ENCODE results near the gene STPG2. TPM values are rescaled to one million over a fixed set of nuclear protein-coding genes. Genes with fewer than 3 reads are reported as not detected.

STPG2 gene
- total RNA-seq, 2 donors from 2014 or later = 0.19 TPM; not detected in 1

DNA sequence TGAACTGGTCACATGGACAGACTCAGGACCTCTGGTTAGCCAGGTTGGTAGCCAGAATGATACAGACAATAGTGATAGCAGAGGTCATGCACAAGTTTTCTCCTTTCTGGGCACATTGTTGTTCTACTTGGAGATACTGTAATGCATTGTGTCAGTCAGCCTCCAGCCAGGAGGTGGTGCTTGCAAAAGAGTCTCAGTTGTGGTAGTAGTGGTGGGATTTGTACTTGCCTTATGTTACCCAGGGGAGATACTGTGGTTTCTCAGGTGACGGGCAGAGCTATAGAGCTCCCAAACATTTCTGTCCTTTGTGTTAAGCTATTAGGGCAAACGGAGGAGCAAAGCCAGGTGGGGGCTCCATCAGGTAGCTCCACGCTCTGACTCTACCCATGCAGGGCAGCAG lies 190.5 kb downstream of the STPG2 start:
- no peaks in the 10 kb centered on the region for H3K4me1 ChIP-seq
- H3K9me3 ChIP-seq = no peaks in the 10 kb centered on the region
- no peak overlapping the region for H3K27ac ChIP-seq
- no peak overlapping the region for H3K4me3 ChIP-seq
- intact Hi-C loops (cut with DNase I) = no loop called here
- DNase-seq = no peak
- no peaks in the 10 kb centered on the region for H3K27me3 ChIP-seq
- H3K36me3 ChIP-seq = no peaks in the 10 kb centered on the region
- TF ChIP-seq, protein P1, sequence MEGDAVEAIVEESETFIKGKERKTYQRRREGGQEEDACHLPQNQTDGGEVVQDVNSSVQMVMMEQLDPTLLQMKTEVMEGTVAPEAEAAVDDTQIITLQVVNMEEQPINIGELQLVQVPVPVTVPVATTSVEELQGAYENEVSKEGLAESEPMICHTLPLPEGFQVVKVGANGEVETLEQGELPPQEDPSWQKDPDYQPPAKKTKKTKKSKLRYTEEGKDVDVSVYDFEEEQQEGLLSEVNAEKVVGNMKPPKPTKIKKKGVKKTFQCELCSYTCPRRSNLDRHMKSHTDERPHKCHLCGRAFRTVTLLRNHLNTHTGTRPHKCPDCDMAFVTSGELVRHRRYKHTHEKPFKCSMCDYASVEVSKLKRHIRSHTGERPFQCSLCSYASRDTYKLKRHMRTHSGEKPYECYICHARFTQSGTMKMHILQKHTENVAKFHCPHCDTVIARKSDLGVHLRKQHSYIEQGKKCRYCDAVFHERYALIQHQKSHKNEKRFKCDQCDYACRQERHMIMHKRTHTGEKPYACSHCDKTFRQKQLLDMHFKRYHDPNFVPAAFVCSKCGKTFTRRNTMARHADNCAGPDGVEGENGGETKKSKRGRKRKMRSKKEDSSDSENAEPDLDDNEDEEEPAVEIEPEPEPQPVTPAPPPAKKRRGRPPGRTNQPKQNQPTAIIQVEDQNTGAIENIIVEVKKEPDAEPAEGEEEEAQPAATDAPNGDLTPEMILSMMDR (IDR thresholded peaks at IDR 0.05) = no peak
- no peak overlapping the region for H3K9ac ChIP-seq (ENCODE audit: low read depth in 2 of 2, low read length in 2 of 2)

DNA sequence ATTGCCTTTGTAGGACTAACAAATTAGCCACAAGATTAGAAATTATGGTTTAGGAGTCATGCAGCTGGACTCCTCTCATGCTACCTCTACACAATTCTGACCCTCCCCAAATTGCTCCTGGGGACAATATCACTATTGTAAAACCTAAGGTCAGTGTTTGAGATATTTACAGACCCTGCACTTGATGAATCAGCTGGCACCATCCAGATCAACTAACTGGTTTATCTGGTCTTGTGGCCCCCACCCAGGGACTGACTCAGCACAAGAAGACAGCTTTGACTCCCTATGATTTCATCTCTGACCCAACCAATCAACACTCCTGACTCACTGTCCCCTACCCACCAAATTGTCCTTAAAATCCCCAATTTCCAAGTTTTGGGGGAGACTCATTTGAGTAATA lies 192.4 kb downstream of the STPG2 start:
- no peaks in the 10 kb centered on the region for H3K36me3 ChIP-seq
- no peaks in the 10 kb centered on the region for H3K4me1 ChIP-seq
- no peaks in the 10 kb centered on the region for H3K27me3 ChIP-seq
- no peak for DNase-seq
- H3K27ac ChIP-seq = no peak overlapping the region
- intact Hi-C loops (cut with DNase I) = no loop called here
- no peak overlapping the region for H3K9ac ChIP-seq (ENCODE audit: low read depth in 2 of 2, low read length in 2 of 2)
- no peak overlapping the region for H3K4me3 ChIP-seq
- no peaks in the 10 kb centered on the region for H3K9me3 ChIP-seq
- TF ChIP-seq, protein P1 (IDR thresholded peaks at IDR 0.05) = no peak

DNA sequence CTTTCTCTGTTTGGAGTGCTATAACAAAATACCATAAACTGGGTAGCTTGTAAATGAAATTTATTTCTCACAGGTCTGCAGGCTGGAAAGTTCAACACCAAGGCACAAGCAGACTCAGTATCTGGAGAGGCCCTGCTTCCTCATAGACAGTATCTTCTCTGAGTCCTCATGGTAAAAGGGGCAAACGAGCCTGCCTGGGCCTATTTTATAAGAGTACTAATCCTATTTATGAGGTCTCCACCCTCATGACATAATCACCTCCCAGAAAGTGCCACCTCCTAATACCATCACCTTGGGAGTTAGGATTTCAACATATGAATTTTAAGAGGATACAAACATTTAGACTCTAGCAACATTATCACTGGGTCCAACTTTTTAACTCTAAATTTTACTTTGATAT lies 200.3 kb downstream of the STPG2 start:
- TF ChIP-seq, protein P1 (IDR thresholded peaks at IDR 0.05) = no peak
- no peaks in the 10 kb centered on the region for H3K27me3 ChIP-seq
- H3K4me3 ChIP-seq = no peak overlapping the region
- H3K9me3 ChIP-seq = no peaks in the 10 kb centered on the region
- DNase-seq = no peak
- no peak overlapping the region for H3K27ac ChIP-seq
- H3K9ac ChIP-seq (ENCODE audit: low read depth in 2 of 2, low read length in 2 of 2) = no peak overlapping the region
- H3K36me3 ChIP-seq = no peaks in the 10 kb centered on the region
- intact Hi-C loops (cut with DNase I) = no loop called here
- H3K4me1 ChIP-seq = no peaks in the 10 kb centered on the region

DNA sequence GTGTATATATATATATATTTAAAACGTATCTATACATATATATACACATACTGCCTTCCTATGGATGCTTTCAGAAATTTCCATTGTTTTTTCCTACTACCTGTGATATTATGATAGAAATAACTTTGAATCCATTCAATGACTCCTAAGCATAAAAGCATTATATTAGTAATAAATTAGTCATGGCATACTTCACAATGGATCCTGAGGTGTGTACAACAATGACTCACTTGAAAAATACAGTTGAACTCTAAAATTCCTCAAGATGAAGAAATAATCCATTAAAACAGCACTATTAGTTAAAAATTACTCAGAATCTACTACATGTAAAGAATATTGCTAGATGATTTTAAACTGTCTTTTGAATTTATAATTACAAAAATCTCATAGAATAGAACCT lies 201.1 kb downstream of the STPG2 start:
- Histone ChIP-seq H3K27me3 (no peaks in the 10 kb centered on the region), H3K36me3 (no peaks in the 10 kb centered on the region), H3K9me3 (no peaks in the 10 kb centered on the region), H3K27ac (no peak overlapping the region), H3K9ac (ENCODE audit: low read depth in 2 of 2, low read length in 2 of 2) (no peak overlapping the region), H3K4me1 (no peaks in the 10 kb centered on the region), H3K4me3 (no peak overlapping the region)
- TF ChIP-seq, protein P1 (IDR thresholded peaks at IDR 0.05) = no peak
- intact Hi-C loops (cut with DNase I) = no loop called here
- DNase-seq = no peak

DNA sequence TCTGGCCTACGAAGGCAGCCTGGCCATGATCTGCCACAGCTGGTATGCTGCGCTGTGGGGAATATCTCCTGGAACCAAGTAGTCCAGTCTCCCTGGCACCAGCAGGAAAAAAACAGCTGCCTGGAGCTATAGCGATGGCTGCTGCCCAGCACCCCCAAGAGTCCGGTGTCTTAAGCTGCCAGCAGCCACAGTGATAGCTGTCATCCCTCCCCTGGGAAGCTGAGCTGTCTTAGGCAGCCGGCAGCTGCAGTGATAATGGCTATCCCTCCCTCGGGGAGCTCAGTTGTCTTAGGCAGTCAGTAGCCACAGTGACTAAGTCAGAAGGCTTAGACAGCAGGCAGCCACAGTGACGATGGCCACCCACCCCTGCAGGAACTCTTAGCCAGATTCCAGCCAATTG lies 205.1 kb downstream of the STPG2 start:
- intact Hi-C loops (cut with DNase I) = no loop called here
- Histone ChIP-seq H3K9ac (ENCODE audit: low read depth in 2 of 2, low read length in 2 of 2) (no peak overlapping the region), H3K27me3 (no peaks in the 10 kb centered on the region), H3K36me3 (no peaks in the 10 kb centered on the region), H3K4me3 (no peak overlapping the region), H3K9me3 (no peaks in the 10 kb centered on the region), H3K27ac (no peak overlapping the region), H3K4me1 (no peaks in the 10 kb centered on the region)
- TF ChIP-seq, protein P1 (IDR thresholded peaks at IDR 0.05) = no peak
- no peak for DNase-seq
